Measurements from ENCODE around the gene CLMN. TPM values are rescaled to one million over a fixed set of nuclear protein-coding genes. Genes with fewer than 3 reads are reported as not detected.

Gene CLMN
- total RNA-seq, 2 donors from 2014 or later = 3.4 to 4.0 TPM

DNA sequence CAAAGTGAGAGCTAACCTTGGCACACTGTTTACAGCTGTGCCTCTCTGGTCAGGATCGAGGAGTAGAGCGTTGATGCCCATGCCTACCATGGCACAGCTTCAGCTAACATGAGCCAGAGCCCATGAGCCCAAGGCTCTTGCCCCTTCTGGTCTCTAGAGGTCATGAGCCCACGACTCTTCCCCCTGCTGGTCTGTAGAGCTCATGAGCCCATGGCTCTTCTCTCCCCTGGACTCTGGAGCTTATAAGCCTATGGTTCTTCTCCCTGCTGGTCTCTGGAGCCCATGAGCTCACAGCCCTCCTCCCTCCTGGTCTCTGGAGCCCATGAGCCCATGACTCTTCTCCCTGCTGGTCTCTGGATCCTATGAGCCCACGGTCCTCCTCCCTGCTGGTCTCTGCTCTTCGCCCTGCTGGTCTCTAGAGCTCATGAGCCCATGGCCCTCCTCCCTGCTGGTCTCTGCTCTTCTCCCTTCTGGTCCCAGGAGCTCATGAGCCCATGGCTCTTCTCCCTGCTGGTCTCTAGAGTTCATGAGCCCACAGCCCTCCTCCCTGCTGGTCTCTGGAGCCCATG is 16.6 kb upstream of the CLMN start:
- TF ChIP-seq CTCF (IDR thresholded peaks at IDR 0.05) = no peak
- no peak for DNase-seq (ENCODE audit: low spot score)

GRCh38 chr14:95335071-95335470 is 15.4 kb upstream of the CLMN start:
- Histone ChIP-seq H3K4me3 (no peak overlapping the region), H3K4me1 (no peaks in the 10 kb centered on the region), H3K9me3 (no peaks in the 10 kb centered on the region), H3K27me3 (no peaks in the 10 kb centered on the region), H3K36me3 (no peaks in the 10 kb centered on the region), H3K27ac (no peak overlapping the region)
- no peak for DNase-seq (ENCODE audit: low spot score)
- TF ChIP-seq CTCF (IDR thresholded peaks at IDR 0.05) = no peak

More for the DNA sequence above, 16.6 kb upstream of the CLMN start:
- no peaks in the 10 kb centered on the region for H3K36me3 ChIP-seq
- no peaks in the 10 kb centered on the region for H3K4me1 ChIP-seq
- H3K9me3 ChIP-seq = no peaks in the 10 kb centered on the region
- no peak overlapping the region for H3K27ac ChIP-seq
- H3K4me3 ChIP-seq = no peak overlapping the region
- no peaks in the 10 kb centered on the region for H3K27me3 ChIP-seq

DNA sequence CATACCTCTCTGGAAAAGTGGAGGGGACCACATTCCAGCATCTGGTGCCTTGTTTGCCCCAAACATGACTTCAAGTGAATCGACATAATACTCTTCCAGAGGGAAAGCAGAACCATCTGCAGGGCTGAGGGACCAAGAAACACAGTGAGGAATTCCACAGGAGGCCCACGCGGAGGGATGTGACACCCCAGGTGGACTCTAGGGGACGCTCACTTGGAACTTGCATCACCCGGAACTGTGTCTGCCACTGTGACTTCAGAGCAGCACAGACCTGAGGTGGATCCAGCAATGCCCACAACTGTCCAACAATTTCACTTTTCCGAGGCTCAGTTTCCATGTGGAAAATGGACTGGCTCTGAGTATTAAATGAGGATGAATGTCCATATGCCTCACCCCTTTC is 14.3 kb upstream of the CLMN start:
- no peak for DNase-seq (ENCODE audit: low spot score)
- H3K27me3 ChIP-seq = no peaks in the 10 kb centered on the region
- no peak for TF ChIP-seq CTCF (IDR thresholded peaks at IDR 0.05)
- H3K9me3 ChIP-seq = no peaks in the 10 kb centered on the region
- no peaks in the 10 kb centered on the region for H3K4me1 ChIP-seq
- H3K36me3 ChIP-seq = no peaks in the 10 kb centered on the region
- no peak overlapping the region for H3K27ac ChIP-seq
- H3K4me3 ChIP-seq = no peak overlapping the region

- Histone ChIP-seq H3K4me3 (no peak overlapping the region), H3K27me3 (no peaks in the 10 kb centered on the region), H3K27ac (no peak overlapping the region), H3K36me3 (no peaks in the 10 kb centered on the region), H3K9me3 (no peaks in the 10 kb centered on the region), H3K4me1 (no peaks in the 10 kb centered on the region)
- no peak for DNase-seq (ENCODE audit: low spot score)
- TF ChIP-seq CTCF (IDR thresholded peaks at IDR 0.05) = no peak
These were observed 12.9 kb upstream of the CLMN start for GRCh38 chr14:95332641-95333040.

DNA sequence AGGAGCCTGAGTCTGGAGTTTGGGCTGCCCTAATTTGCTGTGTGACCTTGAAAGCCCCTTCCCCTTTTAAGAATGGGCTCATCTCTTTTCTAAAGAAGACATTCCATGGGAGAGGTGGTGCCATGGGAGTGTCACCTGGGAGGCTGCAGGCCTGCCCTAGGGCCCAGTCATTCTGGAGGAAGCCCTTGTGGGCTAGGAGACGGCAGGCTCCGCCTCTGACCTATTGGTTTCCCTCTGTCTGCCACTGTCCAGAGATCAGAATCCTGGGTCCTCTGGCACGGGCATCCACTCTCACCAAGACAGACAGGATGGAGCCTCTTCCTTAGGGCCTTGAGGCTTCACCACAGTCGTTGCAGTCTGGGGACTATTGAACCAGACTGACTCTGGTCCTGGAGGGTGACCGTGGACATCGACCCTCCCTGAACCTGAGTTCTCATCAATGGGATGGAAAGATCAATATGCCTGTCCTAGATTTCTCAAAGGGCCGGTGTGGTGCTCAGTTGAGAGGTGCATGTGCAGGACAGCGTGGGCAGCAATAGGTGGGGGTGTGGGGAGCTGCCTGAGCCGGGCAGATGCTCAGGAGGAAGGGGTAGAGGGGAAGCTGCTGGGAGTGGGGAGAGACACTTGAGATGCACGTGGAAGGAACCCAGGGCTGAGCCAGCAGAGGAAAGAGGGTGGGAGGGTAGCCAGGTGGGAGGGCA is 12.2 kb upstream of the CLMN start:
- no peaks in the 10 kb centered on the region for H3K27me3 ChIP-seq
- H3K4me3 ChIP-seq = no peak overlapping the region

More for the DNA sequence above, 12.2 kb upstream of the CLMN start:
- no peak for DNase-seq (ENCODE audit: low spot score)
- H3K9me3 ChIP-seq = no peaks in the 10 kb centered on the region
- no peaks in the 10 kb centered on the region for H3K4me1 ChIP-seq
- TF ChIP-seq CTCF (IDR thresholded peaks at IDR 0.05) = no peak
- H3K27ac ChIP-seq = no peak overlapping the region
- no peaks in the 10 kb centered on the region for H3K36me3 ChIP-seq

All from right atrium auricular region (tissue), 2 donors.